A673 (cell line): ENCODE data around the gene ETV3L. TPM values are rescaled to one million over a fixed set of nuclear protein-coding genes. Genes with fewer than 3 reads are reported as not detected.
"Not testable (repeated sequence)": the region's sequence is repeated elsewhere in the genome, so short reads cannot be mapped to it uniquely, and the experiment has no call there.

Experiments
- BruUV-seq: library from RNA; stranded (reverse); fragments of 400-500 nt; replicated peaks from 2 replicates; lab custom pipeline; 2021; lab: Mats Ljungman, UMichigan
- CTCF ChIA-PET: fragments of 300-600 bp; sonication (Branson Sonifier 250); formaldehyde crosslinking; loops from one replicate; lab custom pipeline; 2022; ENCODE audit warnings: antibody characterized with exemption; lab: Charles Lee
- POLR2A ChIA-PET: fragments of 300-600 bp; sonication (Branson Sonifier 250); formaldehyde crosslinking; loops from one replicate; lab custom pipeline; 2022; ENCODE audit warnings: antibody characterized with exemption; ENCODE audit not compliant: low non-redundant PET; lab: Charles Lee
- DNase-seq: peaks from one replicate; pipeline ENCODE4 v3.0.0-alpha.2; 2015; ENCODE audit warnings: low spot score
- H3K27ac ChIP-seq: fragments of 200-600 bp; sonication (generic); 2 replicates; pipeline ENCODE4 v1.5.1; 2016; ENCODE audit warnings: mixed run types, low read depth, mild to moderate bottlenecking, mixed read lengths, antibody characterized with exemption, low read length; ENCODE audit not compliant: poor library complexity, severe bottlenecking
- H3K27me3 ChIP-seq: fragments of 200-600 bp; sonication (generic); replicated peaks from 2 replicates; pipeline ENCODE4 v1.6.1; 2017; ENCODE audit warnings: mixed run types, low read depth, mild to moderate bottlenecking, mixed read lengths, antibody characterized with exemption, low read length; ENCODE audit not compliant: insufficient read depth, poor library complexity
- H3K36me3 ChIP-seq: fragments of 200-600 bp; sonication (generic); 2 replicates; pipeline ENCODE4 v1.6.1; 2016; ENCODE audit warnings: mixed run types, mild to moderate bottlenecking, mixed read lengths, antibody characterized with exemption, low read length; ENCODE audit not compliant: insufficient read depth, poor library complexity, severe bottlenecking
- H3K4me1 ChIP-seq: fragments of 200-600 bp; sonication (generic); 2 replicates; pipeline ENCODE4 v1.6.1; 2017; ENCODE audit warnings: mixed run types, mild to moderate bottlenecking, mixed read lengths, antibody characterized with exemption, low read length; ENCODE audit not compliant: insufficient read depth, poor library complexity, severe bottlenecking
- H3K4me3 ChIP-seq: fragments of 200-600 bp; sonication (generic); 2 replicates; pipeline ENCODE4 v1.5.1; 2016; ENCODE audit warnings: low read depth, mixed run types, mild to moderate bottlenecking, mixed read lengths, low read length; ENCODE audit not compliant: poor library complexity, severe bottlenecking
- H3K9me3 ChIP-seq: fragments of 200-600 bp; sonication (generic); 2 replicates; pipeline ENCODE4 v1.6.1; 2016; ENCODE audit warnings: mixed run types, low read depth, mild to moderate bottlenecking, mixed read lengths, antibody characterized with exemption, low read length; ENCODE audit not compliant: poor library complexity, severe bottlenecking
- EZH2 ChIP-seq: fragments of 200-600 bp; sonication (generic); IDR thresholded peaks from 2 replicates; pipeline ENCODE4 v1.6.1; 2017; ENCODE audit warnings: borderline replicate concordance, low read depth, mild to moderate bottlenecking, mixed read lengths, antibody characterized with exemption, low read length; ENCODE audit not compliant: poor library complexity, severe bottlenecking
- intact Hi-C: fragments of 100-400 bp; cut with micrococcal nuclease; formaldehyde crosslinking; loops from one replicate; pipeline ENCODE4 v1.10.0; 2022; ENCODE audit not compliant: unreplicated experiment
- total RNA-seq: library from RNA; stranded (reverse); gene quantifications from 2 replicates; pipeline ENCODE4 v1.2.3, GENCODE V29; 2021
- TF ChIP-seq, protein P1 (sequence below): fragments of 300-800, 200-600 bp; sonication (generic); conservative IDR thresholded peaks from 2 replicates; pipeline ENCODE4 v1.5.1; 2017; ENCODE audit warnings: low read depth, mild to moderate bottlenecking, antibody characterized with exemption, low read length, moderate library complexity, mixed read lengths

ETV3L gene
- total RNA-seq, 1 experiment from 2014 or later = not detected

GRCh38 chr1:157104598-157105293, 5.1 kb upstream of the ETV3L start:
- Histone ChIP-seq H3K4me3 (no peak overlapping the region), H3K36me3 (no peaks in the 10 kb centered on the region), H3K27me3 (no peaks in the 10 kb centered on the region), H3K27ac (no peak overlapping the region), H3K9me3 (no peaks in the 10 kb centered on the region), H3K4me1 (peaks cover 19% of the 10 kb centered on the region)
- ChIA-PET CTCF (no interaction called here), POLR2A (no interaction called here)
- no TSS peak for BruUV-seq
- DNase-seq = no peak
- intact Hi-C loops = no loop called here
- TF ChIP-seq EZH2 = no peak
- TF ChIP-seq, protein P1, sequence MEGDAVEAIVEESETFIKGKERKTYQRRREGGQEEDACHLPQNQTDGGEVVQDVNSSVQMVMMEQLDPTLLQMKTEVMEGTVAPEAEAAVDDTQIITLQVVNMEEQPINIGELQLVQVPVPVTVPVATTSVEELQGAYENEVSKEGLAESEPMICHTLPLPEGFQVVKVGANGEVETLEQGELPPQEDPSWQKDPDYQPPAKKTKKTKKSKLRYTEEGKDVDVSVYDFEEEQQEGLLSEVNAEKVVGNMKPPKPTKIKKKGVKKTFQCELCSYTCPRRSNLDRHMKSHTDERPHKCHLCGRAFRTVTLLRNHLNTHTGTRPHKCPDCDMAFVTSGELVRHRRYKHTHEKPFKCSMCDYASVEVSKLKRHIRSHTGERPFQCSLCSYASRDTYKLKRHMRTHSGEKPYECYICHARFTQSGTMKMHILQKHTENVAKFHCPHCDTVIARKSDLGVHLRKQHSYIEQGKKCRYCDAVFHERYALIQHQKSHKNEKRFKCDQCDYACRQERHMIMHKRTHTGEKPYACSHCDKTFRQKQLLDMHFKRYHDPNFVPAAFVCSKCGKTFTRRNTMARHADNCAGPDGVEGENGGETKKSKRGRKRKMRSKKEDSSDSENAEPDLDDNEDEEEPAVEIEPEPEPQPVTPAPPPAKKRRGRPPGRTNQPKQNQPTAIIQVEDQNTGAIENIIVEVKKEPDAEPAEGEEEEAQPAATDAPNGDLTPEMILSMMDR = no peak

GRCh38 chr1:157103268-157103667, 3.7 kb upstream of the ETV3L start:
- H3K27me3 ChIP-seq = no peaks in the 10 kb centered on the region
- no peaks in the 10 kb centered on the region for H3K9me3 ChIP-seq
- BruUV-seq = no TSS peak
- peaks cover 19% of the 10 kb centered on the region for H3K4me1 ChIP-seq
- H3K27ac ChIP-seq = no peak overlapping the region
- ChIA-PET CTCF (no interaction called here), POLR2A (no interaction called here)
- H3K36me3 ChIP-seq = no peaks in the 10 kb centered on the region
- intact Hi-C loops = no loop called here
- no peak overlapping the region for H3K4me3 ChIP-seq
- no peak for TF ChIP-seq EZH2
- TF ChIP-seq, protein P1 = no peak
- DNase-seq = no peak

DNA sequence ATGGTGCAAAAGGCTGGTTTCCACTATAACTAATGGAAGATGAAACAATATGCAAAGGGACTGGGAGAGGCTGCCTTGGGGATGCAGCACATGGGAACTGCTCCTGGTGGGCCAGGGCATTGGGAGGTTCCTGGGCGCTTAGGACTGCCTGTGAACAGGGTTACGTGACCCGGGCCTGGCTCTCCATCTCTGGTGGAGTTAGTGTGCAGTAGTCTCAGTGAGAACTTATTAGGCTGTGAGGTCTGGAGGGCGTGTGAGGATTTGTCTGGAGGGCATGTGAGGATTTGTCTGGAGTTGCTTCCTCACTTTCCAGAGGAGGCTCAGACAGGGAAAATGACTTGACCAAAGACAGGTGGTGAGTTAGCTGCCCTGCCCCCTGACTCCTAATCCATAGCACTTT, 1.5 kb upstream of the ETV3L start:
- ChIA-PET CTCF (interaction anchor here (0.7 kb wide), 1 partner anchor 53 kb away, joined by 4 read pairs; no protein-coding TSS in a partner anchor), POLR2A (interaction anchor here (0.6 kb wide), 1 partner anchor 36 kb away, joined by 3 read pairs; no protein-coding TSS in a partner anchor)
- Histone ChIP-seq H3K27ac (no peak overlapping the region), H3K4me1 (peaks cover 14% of the 10 kb centered on the region), H3K9me3 (no peaks in the 10 kb centered on the region), H3K4me3 (no peak overlapping the region), H3K27me3 (no peaks in the 10 kb centered on the region), H3K36me3 (no peaks in the 10 kb centered on the region)
- intact Hi-C loops = no loop called here
- DNase-seq = no peak
- BruUV-seq = no TSS peak
- no peak for TF ChIP-seq EZH2
- TF ChIP-seq, protein P1 = no peak

DNA sequence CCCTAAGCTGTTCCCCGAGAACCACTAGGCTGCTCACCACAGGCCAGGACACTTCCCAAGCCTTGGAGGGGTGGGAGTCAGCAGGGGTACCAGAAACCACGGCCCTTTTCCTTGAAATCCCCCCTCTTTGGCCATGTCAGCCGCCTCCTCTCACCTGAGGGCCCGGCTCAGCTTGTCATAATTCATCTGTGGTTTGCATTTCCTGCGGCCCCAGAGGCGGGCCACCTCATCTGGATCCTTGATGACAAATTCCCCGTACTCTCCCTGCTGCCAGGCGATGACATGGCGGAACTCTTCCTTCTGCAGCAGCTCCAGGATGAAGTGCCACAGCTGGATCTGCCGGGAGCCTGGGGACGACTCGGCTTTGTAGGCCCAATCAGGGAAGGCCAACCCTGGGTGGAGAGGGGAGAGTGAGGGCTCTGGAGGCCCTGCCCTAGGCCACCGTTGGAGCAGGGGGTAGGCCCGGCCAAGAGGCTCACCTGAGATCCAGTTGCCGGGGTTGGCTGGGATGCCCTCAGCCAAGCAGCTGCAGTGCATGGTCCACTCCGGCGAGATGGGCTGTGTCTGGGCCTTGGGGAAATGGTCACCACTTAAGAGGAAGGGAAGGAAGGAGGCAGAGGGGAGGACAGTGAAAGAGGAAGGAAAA, 498 bp downstream of the ETV3L start:
- BruUV-seq, POLR2A ChIA-PET, intact Hi-C loops: not testable (repeated sequence)

More for the DNA sequence above, 498 bp downstream of the ETV3L start:
- H3K9me3 ChIP-seq, H3K4me1 ChIP-seq, H3K4me3 ChIP-seq, H3K27ac ChIP-seq, H3K36me3 ChIP-seq, CTCF ChIA-PET, H3K27me3 ChIP-seq, DNase-seq: not testable (repeated sequence)
